ENCODE data around the gene MMRN2.

DNA sequence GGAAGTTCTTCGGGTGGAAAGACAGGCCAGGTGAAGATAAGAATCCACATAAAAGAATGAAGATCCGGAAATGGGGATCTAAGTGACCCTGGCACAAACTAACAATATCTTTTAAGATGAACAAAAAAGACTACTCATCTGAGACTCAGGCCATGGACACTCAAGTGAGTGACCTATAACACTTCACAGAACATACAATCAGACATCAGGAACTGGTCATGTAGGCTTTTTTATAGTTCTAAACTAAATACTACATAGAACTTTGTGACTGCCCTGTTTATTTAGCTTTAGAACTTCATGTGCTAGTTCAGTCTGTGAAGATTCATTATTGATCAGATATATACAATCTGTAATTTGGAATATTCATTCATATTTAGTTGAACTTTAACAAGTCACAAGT, 52.8 kb downstream of the MMRN2 start:
- TF ChIP-seq, protein P1, sequence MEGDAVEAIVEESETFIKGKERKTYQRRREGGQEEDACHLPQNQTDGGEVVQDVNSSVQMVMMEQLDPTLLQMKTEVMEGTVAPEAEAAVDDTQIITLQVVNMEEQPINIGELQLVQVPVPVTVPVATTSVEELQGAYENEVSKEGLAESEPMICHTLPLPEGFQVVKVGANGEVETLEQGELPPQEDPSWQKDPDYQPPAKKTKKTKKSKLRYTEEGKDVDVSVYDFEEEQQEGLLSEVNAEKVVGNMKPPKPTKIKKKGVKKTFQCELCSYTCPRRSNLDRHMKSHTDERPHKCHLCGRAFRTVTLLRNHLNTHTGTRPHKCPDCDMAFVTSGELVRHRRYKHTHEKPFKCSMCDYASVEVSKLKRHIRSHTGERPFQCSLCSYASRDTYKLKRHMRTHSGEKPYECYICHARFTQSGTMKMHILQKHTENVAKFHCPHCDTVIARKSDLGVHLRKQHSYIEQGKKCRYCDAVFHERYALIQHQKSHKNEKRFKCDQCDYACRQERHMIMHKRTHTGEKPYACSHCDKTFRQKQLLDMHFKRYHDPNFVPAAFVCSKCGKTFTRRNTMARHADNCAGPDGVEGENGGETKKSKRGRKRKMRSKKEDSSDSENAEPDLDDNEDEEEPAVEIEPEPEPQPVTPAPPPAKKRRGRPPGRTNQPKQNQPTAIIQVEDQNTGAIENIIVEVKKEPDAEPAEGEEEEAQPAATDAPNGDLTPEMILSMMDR (IDR thresholded peaks at IDR 0.05), result no peak
- no peak for TF ChIP-seq POLR2A (IDR thresholded peaks at IDR 0.05)
- no peak for TF ChIP-seq POLR2AphosphoS5 (IDR thresholded peaks at IDR 0.05)
- no peak for TF ChIP-seq EP300 (IDR thresholded peaks at IDR 0.05)

Measured in sigmoid colon (tissue), 4 donors.